ENCODE data around the gene OTOF.

- TF ChIP-seq, protein P1, sequence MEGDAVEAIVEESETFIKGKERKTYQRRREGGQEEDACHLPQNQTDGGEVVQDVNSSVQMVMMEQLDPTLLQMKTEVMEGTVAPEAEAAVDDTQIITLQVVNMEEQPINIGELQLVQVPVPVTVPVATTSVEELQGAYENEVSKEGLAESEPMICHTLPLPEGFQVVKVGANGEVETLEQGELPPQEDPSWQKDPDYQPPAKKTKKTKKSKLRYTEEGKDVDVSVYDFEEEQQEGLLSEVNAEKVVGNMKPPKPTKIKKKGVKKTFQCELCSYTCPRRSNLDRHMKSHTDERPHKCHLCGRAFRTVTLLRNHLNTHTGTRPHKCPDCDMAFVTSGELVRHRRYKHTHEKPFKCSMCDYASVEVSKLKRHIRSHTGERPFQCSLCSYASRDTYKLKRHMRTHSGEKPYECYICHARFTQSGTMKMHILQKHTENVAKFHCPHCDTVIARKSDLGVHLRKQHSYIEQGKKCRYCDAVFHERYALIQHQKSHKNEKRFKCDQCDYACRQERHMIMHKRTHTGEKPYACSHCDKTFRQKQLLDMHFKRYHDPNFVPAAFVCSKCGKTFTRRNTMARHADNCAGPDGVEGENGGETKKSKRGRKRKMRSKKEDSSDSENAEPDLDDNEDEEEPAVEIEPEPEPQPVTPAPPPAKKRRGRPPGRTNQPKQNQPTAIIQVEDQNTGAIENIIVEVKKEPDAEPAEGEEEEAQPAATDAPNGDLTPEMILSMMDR (IDR thresholded peaks at IDR 0.05): no peak
- TF ChIP-seq POLR2A (IDR thresholded peaks at IDR 0.05): no peak
These were observed 38.3 kb upstream of the OTOF start for GRCh38 chr2:26516246-26516645.

Measured in uterus (tissue), 2 donors.